ENCODE measurements around the gene ATG7.

GRCh38 chr3:11302444-11302843 is 30.2 kb downstream of the ATG7 start:
- TF ChIP-seq EZH2 (IDR thresholded peaks at IDR 0.05; ENCODE audit: borderline replicate concordance, low read depth, low read length, severe bottlenecking), result no peak
- no peak for TF ChIP-seq CTCF (IDR thresholded peaks at IDR 0.05; ENCODE audit: borderline replicate concordance, extremely low read depth, low read length, poor library complexity, severe bottlenecking)
